Neural progenitor cell (in vitro differentiated cells): ENCODE results near the gene ATP6V0A4. TPM values are rescaled to one million over a fixed set of nuclear protein-coding genes. Genes with fewer than 3 reads are reported as not detected.

Source experiments
- DNase-seq: peaks from one replicate; pipeline ENCODE4 v3.0.0-alpha.2; 2016; ENCODE audit warnings: low spot score
- H2AFZ ChIP-seq: fragments of 200-600 bp; sonication (generic); replicated peaks from 2 replicates; pipeline ENCODE4 v1.6.1; 2016; ENCODE audit warnings: antibody characterized with exemption
- H3F3A ChIP-seq: fragments of 200-600 bp; sonication (generic); 2 replicates; pipeline ENCODE4 v1.6.1; 2016; ENCODE audit warnings: antibody characterized with exemption, low read depth
- H3K27ac ChIP-seq: fragments of 200-600 bp; sonication (generic); 2 replicates; pipeline ENCODE4 v1.5.1; 2016; ENCODE audit warnings: mild to moderate bottlenecking
- H3K27me3 ChIP-seq: fragments of 200-600 bp; sonication (generic); 2 replicates; pipeline ENCODE4 v1.6.1; 2016; ENCODE audit warnings: mild to moderate bottlenecking, moderate library complexity
- H3K36me3 ChIP-seq: fragments of 200-600 bp; sonication (generic); 2 replicates; pipeline ENCODE4 v1.5.1; 2016
- H3K4me1 ChIP-seq: fragments of 200-600 bp; sonication (generic); 2 replicates; pipeline ENCODE4 v1.6.1; 2016; ENCODE audit warnings: mixed run types
- H3K4me2 ChIP-seq: fragments of 200-600 bp; sonication (generic); 2 replicates; pipeline ENCODE4 v1.6.1; 2016
- H3K4me3 ChIP-seq: fragments of 200-600 bp; sonication (generic); 2 replicates; pipeline ENCODE4 v1.5.1; 2016
- H3K79me2 ChIP-seq: fragments of 200-600 bp; sonication (generic); 2 replicates; pipeline ENCODE4 v1.6.1; 2016; ENCODE audit warnings: low read depth
- H3K9ac ChIP-seq: fragments of 200-600 bp; sonication (generic); 2 replicates; pipeline ENCODE4 v1.6.1; 2016
- H3K9me3 ChIP-seq: fragments of 200-600 bp; sonication (generic); 2 replicates; pipeline ENCODE4 v1.5.1; 2016; ENCODE audit warnings: low read depth
- H4K20me1 ChIP-seq: fragments of 200-600 bp; sonication (generic); 2 replicates; pipeline ENCODE4 v1.6.1; 2016; ENCODE audit warnings: low read depth
- H3K27ac Mint-ChIP-seq: 3 replicates; pipeline ENCODE4 v1.8.0; 2021; ENCODE audit warnings: mixed read lengths
- H3K27me3 Mint-ChIP-seq: 2 replicates; pipeline ENCODE4 v1.8.0; 2022; ENCODE audit warnings: low read depth, mild to moderate bottlenecking, inconsistent platforms, moderate library complexity, mixed read lengths; ENCODE audit not compliant: insufficient read depth
- H3K36me3 Mint-ChIP-seq: 3 replicates; pipeline ENCODE4 v1.8.0; 2021; ENCODE audit warnings: mixed read lengths
- H3K4me1 Mint-ChIP-seq: 3 replicates; pipeline ENCODE4 v1.8.0; 2021; ENCODE audit warnings: mixed read lengths
- H3K4me3 Mint-ChIP-seq: 3 replicates; pipeline ENCODE4 v1.8.0; 2021; ENCODE audit warnings: mild to moderate bottlenecking, moderate library complexity, mixed read lengths
- H3K9me3 Mint-ChIP-seq: 3 replicates; pipeline ENCODE4 v1.8.0; 2020; ENCODE audit warnings: mixed read lengths
- CTCF ChIP-seq: fragments of 200-600 bp; sonication (generic); IDR thresholded peaks from 2 replicates; pipeline ENCODE4 v1.5.1; 2017; ENCODE audit warnings: antibody characterized with exemption, mild to moderate bottlenecking
- EZH2 ChIP-seq: fragments of 200-600 bp; sonication (generic); IDR thresholded peaks from 2 replicates; pipeline ENCODE4 v1.6.1; 2017; ENCODE audit warnings: antibody characterized with exemption, mild to moderate bottlenecking, moderate library complexity
- EZH2phosphoT487 ChIP-seq: fragments of 200-600 bp; sonication (generic); IDR thresholded peaks from 2 replicates; pipeline ENCODE4 v1.6.1; 2017; ENCODE audit warnings: antibody characterized with exemption
- total RNA-seq: library from RNA; depleted of rRNA; stranded (reverse); fragments of >200 nt; gene quantifications from 2 replicates; pipeline ENCODE4 v1.2.3, GENCODE V29; 2015; ENCODE audit warnings: low replicate concordance

ATP6V0A4 gene
- total RNA-seq, 1 donor from 2014 or later = 0.36 TPM

- no peaks in the 10 kb centered on the region for H3K36me3 ChIP-seq
- no peak overlapping the region for H2AFZ ChIP-seq
- Mint-ChIP-seq H3K9me3 (peaks cover 1% of the 10 kb centered on the region), H3K4me3 (no peak overlapping the region), H3K36me3 (peaks cover 34% of the 10 kb centered on the region), H3K27ac (no peak overlapping the region), H3K4me1 (no peaks in the 10 kb centered on the region), H3K27me3 (no peaks in the 10 kb centered on the region)
- no peaks in the 10 kb centered on the region for H3F3A ChIP-seq
- H3K27ac ChIP-seq = no peak overlapping the region
- no peaks in the 10 kb centered on the region for H3K4me1 ChIP-seq
- no peak overlapping the region for H3K4me2 ChIP-seq
- no peak overlapping the region for H3K4me3 ChIP-seq
- no peaks in the 10 kb centered on the region for H3K79me2 ChIP-seq
- DNase-seq = no peak
- H3K9ac ChIP-seq = no peak overlapping the region
- H4K20me1 ChIP-seq = no peaks in the 10 kb centered on the region
- no peaks in the 10 kb centered on the region for H3K27me3 ChIP-seq
- TF ChIP-seq CTCF = no peak
- TF ChIP-seq EZH2 = no peak
- TF ChIP-seq EZH2phosphoT487 = no peak
- H3K9me3 ChIP-seq = no peaks in the 10 kb centered on the region
Measured at GRCh38 chr7:138834583-138834982, 36.6 kb upstream of the ATP6V0A4 start.

DNA sequence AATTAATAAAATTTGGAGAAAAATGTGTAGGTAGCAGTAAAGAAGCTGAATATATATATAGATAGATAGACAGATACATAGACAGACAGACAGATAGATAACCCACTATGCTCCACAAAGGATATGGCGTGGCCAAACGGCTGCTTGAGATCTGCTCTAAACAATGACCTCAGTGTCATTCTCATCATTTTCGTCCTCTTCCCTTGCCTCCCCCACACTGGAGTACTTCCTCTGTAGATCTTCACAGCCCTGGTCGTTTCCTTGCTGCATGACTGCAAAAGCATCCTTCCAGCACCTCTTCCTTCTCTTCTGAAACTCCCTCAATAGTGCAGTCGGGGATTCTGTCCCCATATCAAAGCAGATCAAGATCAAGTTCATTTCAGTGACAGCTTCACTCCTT, 35.6 kb upstream of the ATP6V0A4 start:
- Mint-ChIP-seq H3K9me3 (peaks cover 2% of the 10 kb centered on the region), H3K4me3 (no peak overlapping the region), H3K27ac (no peak overlapping the region), H3K4me1 (no peaks in the 10 kb centered on the region), H3K27me3 (no peaks in the 10 kb centered on the region), H3K36me3 (peaks cover 31% of the 10 kb centered on the region)
- no peaks in the 10 kb centered on the region for H3K36me3 ChIP-seq
- H3K27me3 ChIP-seq = no peaks in the 10 kb centered on the region
- no peak overlapping the region for H3K4me2 ChIP-seq
- no peak overlapping the region for H3K27ac ChIP-seq
- no peaks in the 10 kb centered on the region for H4K20me1 ChIP-seq
- H3K4me1 ChIP-seq = no peaks in the 10 kb centered on the region
- TF ChIP-seq CTCF = no peak
- TF ChIP-seq EZH2phosphoT487 = no peak
- no peak for TF ChIP-seq EZH2
- H2AFZ ChIP-seq = no peak overlapping the region
- no peaks in the 10 kb centered on the region for H3K79me2 ChIP-seq
- H3K9ac ChIP-seq = no peak overlapping the region
- H3F3A ChIP-seq = no peaks in the 10 kb centered on the region
- no peaks in the 10 kb centered on the region for H3K9me3 ChIP-seq
- no peak for DNase-seq
- no peak overlapping the region for H3K4me3 ChIP-seq

DNA sequence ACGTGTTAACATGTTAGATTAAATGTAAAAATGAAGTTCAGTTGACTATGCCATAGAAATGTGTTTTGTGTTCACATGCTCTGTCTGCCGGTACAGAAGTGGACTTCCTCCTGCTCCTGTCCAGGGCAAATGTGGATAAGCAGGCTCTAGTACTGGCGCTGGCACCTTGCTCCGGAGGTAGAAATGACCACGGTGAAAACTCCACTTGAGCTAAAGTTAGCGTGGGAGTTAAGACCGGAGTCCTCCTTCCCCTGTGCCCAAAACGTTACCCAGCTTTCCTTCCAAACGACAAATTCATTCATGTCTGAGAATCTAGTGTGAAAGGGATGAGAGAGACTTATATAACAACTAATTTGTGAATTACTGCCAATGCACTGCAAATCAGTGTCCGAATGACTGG, 35.0 kb upstream of the ATP6V0A4 start:
- no peak overlapping the region for H3K4me3 ChIP-seq
- H3K4me2 ChIP-seq = no peak overlapping the region
- Mint-ChIP-seq H3K4me1 (no peaks in the 10 kb centered on the region), H3K4me3 (no peak overlapping the region), H3K9me3 (peaks cover 2% of the 10 kb centered on the region), H3K27ac (no peak overlapping the region), H3K27me3 (no peaks in the 10 kb centered on the region), H3K36me3 (peaks cover 31% of the 10 kb centered on the region)
- H3K27me3 ChIP-seq = no peaks in the 10 kb centered on the region
- H3K9ac ChIP-seq = no peak overlapping the region
- H3K4me1 ChIP-seq = no peaks in the 10 kb centered on the region
- H3K9me3 ChIP-seq = no peaks in the 10 kb centered on the region
- no peaks in the 10 kb centered on the region for H3F3A ChIP-seq
- H2AFZ ChIP-seq = no peak overlapping the region
- no peaks in the 10 kb centered on the region for H4K20me1 ChIP-seq
- H3K36me3 ChIP-seq = no peaks in the 10 kb centered on the region
- DNase-seq = no peak
- TF ChIP-seq EZH2 (no peak), EZH2phosphoT487 (no peak), CTCF (no peak)
- H3K27ac ChIP-seq = no peak overlapping the region
- H3K79me2 ChIP-seq = no peaks in the 10 kb centered on the region

- Histone ChIP-seq H3K9me3 (no peaks in the 10 kb centered on the region), H2AFZ (no peak overlapping the region), H3K27ac (no peak overlapping the region), H4K20me1 (no peaks in the 10 kb centered on the region), H3K4me3 (no peak overlapping the region), H3K9ac (no peak overlapping the region), H3F3A (no peaks in the 10 kb centered on the region), H3K27me3 (no peaks in the 10 kb centered on the region), H3K4me1 (no peaks in the 10 kb centered on the region), H3K4me2 (no peak overlapping the region), H3K79me2 (no peaks in the 10 kb centered on the region), H3K36me3 (no peaks in the 10 kb centered on the region)
- peaks cover 15% of the 10 kb centered on the region for H3K9me3 Mint-ChIP-seq
- TF ChIP-seq EZH2 (no peak), CTCF (no peak), EZH2phosphoT487 (no peak)
- no peak overlapping the region for H3K4me3 Mint-ChIP-seq
- H3K27ac Mint-ChIP-seq = no peak overlapping the region
- H3K36me3 Mint-ChIP-seq = peaks cover 10% of the 10 kb centered on the region
- no peak for DNase-seq
- H3K4me1 Mint-ChIP-seq = no peaks in the 10 kb centered on the region
- H3K27me3 Mint-ChIP-seq = peaks cover 3% of the 10 kb centered on the region
Measured at GRCh38 chr7:138829335-138829734, 31.3 kb upstream of the ATP6V0A4 start.
